GM23248 (cell line): ENCODE data around the gene PSAP.

Experiments
- EZH2 ChIP-seq: fragments of 200-600 bp; sonication (generic); IDR thresholded peaks from 2 replicates; pipeline ENCODE4 v1.6.1; 2018; ENCODE audit warnings: antibody characterized with exemption, mild to moderate bottlenecking; ENCODE audit not compliant: insufficient read depth, poor library complexity, severe bottlenecking
- EZH2phosphoT487 ChIP-seq: fragments of 200-600 bp; sonication (generic); IDR thresholded peaks from 2 replicates; pipeline ENCODE4 v1.6.1; 2018; ENCODE audit warnings: antibody characterized with exemption, moderate library complexity, mild to moderate bottlenecking, low read depth; ENCODE audit not compliant: insufficient read depth

DNA sequence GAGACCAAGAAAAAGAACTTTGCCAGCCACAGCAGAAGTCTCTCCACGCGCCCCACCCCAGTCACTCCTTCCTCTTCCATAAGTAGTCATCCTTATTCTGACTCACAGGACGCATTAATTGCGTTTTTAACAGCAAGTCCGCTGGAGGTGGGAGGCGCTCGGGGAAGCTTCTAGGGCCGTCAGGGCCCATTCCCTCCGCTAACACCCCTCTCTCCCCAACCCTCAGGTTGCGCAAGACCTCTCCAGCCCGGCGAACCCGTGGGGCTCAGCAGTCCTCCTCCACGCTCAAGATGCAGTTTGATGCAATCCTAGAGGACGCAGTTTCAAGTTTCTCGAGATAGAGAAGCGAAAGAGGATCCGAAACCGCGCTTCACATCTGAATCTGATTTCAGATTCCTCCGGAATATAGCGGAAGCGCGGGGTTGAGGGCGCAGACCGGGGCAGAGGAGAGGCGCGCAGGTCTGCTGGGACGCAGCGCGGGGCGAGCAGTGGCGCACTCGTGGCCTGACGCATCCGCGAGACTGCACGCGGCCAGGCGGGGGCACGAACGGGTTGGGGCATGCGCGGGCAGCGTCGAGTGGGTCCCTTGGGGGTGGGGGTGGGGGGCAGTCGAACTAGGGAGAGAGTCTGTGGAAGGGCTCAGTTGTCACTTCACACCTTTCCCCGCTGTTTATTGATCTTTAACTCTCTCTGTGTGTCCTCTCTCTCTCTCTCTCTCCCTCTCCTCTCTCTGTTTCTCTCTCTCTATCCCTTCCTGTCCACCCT lies 37.8 kb upstream of the PSAP start:
- no peak for TF ChIP-seq EZH2
- TF ChIP-seq EZH2phosphoT487, result no peak
